GM12878 (cell line): ENCODE data around the gene BTBD19. TPM values are rescaled to one million over a fixed set of nuclear protein-coding genes. Genes with fewer than 3 reads are reported as not detected.
"Not testable (repeated sequence)": the region's sequence is repeated elsewhere in the genome, so short reads cannot be mapped to it uniquely, and the experiment has no call there.

Source experiments
- ATAC-seq: fragments of 200-7000 bp; cut with Tn5 transposase; 3 replicates; pipeline ENCODE4 v1.9.1; 2020; ENCODE audit warnings: mild to moderate bottlenecking, moderate library complexity
- BruUV-seq: library from RNA; stranded (reverse); fragments of 400-500 nt; replicated peaks from 2 replicates; lab custom pipeline; 2021; lab: Mats Ljungman, UMichigan
- CTCF ChIA-PET: fragments of 300-600 bp; sonication (Branson Sonifier 250); formaldehyde crosslinking; extraction: SDS; loops from one replicate; lab custom pipeline; 2021; ENCODE audit warnings: inconsistent platforms; lab: Yijun Ruan, JAX
- POLR2A ChIA-PET: fragments of 350-600 bp; formaldehyde crosslinking; extraction: SDS; loops from one replicate; lab custom pipeline; 2021; ENCODE audit warnings: inconsistent platforms; lab: Charles Lee
- RAD21 ChIA-PET: fragments of 300-600 bp; sonication (Branson Sonifier 250); formaldehyde crosslinking; loops from one replicate; lab custom pipeline; 2023; ENCODE audit warnings: antibody characterized with exemption; ENCODE audit not compliant: unreplicated experiment; lab: Charles Lee
- SMC1A ChIA-PET: fragments of 300-600 bp; sonication (Branson Sonifier 250); formaldehyde crosslinking; loops from one replicate; lab custom pipeline; 2023; ENCODE audit not compliant: unreplicated experiment, uncharacterized antibody; lab: Charles Lee
- DNase-seq: peaks from one replicate; pipeline ENCODE4 v3.0.0-alpha.2; 2011; ENCODE audit warnings: low read depth, low spot score
- FAIRE-seq: peaks from 3 replicates; lab custom pipeline; 2011; peaks lifted over from hg19 to GRCh38; lab: Jason Lieb, UNC
- H2AFZ ChIP-seq: 2 replicates; pipeline ENCODE4 v1.6.0; 2011; ENCODE audit warnings: low read depth, low read length, control low read depth; ENCODE audit not compliant: control insufficient read depth
- H3K27ac ChIP-seq: 2 replicates; pipeline ENCODE4 v1.5.1; 2011; ENCODE audit warnings: control low read depth; ENCODE audit not compliant: control insufficient read depth, insufficient read depth
- H3K27me3 ChIP-seq, 2 experiments: replicated peaks in 1 of 2; 2 replicates each; pipeline versions ENCODE4 v1.6.0 to v1.6.1; 2011; ENCODE audit warnings: low read length in 1 of 2; ENCODE audit not compliant: control insufficient read depth in 2 of 2, insufficient read depth in 2 of 2
- H3K36me3 ChIP-seq, 2 experiments: 2 replicates each; pipeline ENCODE4 v1.5.1; 2011; ENCODE audit warnings: low read length in 1 of 2; ENCODE audit not compliant: control insufficient read depth in 2 of 2, insufficient read depth in 2 of 2
- H3K4me1 ChIP-seq: 2 replicates; pipeline ENCODE4 v1.6.1; 2011; ENCODE audit warnings: mild to moderate bottlenecking, low read length, moderate library complexity, mixed read lengths; ENCODE audit not compliant: control insufficient read depth, insufficient read depth
- H3K4me2 ChIP-seq: 2 replicates; pipeline ENCODE4 v1.6.0; 2011; ENCODE audit warnings: control low read depth; ENCODE audit not compliant: control insufficient read depth, insufficient read depth
- H3K4me3 ChIP-seq: fragments of 200-600 bp; sonication (generic); 2 replicates; pipeline ENCODE4 v1.5.1; 2016
- H3K79me2 ChIP-seq: 2 replicates; pipeline ENCODE4 v1.6.0; 2011; ENCODE audit warnings: low read length; ENCODE audit not compliant: control insufficient read depth, insufficient read depth
- H3K9ac ChIP-seq: 2 replicates; pipeline ENCODE4 v1.8.0; 2011; ENCODE audit warnings: low read length, control low read depth, mixed read lengths; ENCODE audit not compliant: control insufficient read depth, insufficient read depth
- H3K9me3 ChIP-seq: replicated peaks from 3 replicates; pipeline ENCODE4 v1.5.1; 2011; ENCODE audit warnings: mild to moderate bottlenecking, low read length; ENCODE audit not compliant: control insufficient read depth, insufficient read depth
- H4K20me1 ChIP-seq: 2 replicates; pipeline ENCODE4 v1.6.0; 2011; ENCODE audit not compliant: control insufficient read depth, insufficient read depth
- CBX3 ChIP-seq: fragments of 200-600 bp; sonication (generic); IDR thresholded peaks from 2 replicates; pipeline ENCODE4 v1.6.1; 2016; ENCODE audit warnings: low read depth, borderline replicate concordance
- KAT2A ChIP-seq: conservative IDR thresholded peaks from 2 replicates; pipeline ENCODE4 v1.6.1; 2011; ENCODE audit warnings: low read depth, low read length; ENCODE audit not compliant: control insufficient read depth
- RELA ChIP-seq: fragments of 450-650 bp; IDR thresholded peaks from 2 replicates; pipeline ENCODE4 v1.8.0; 2014; ENCODE audit warnings: borderline replicate concordance; ENCODE audit not compliant: partially characterized antibody
- SIN3A ChIP-seq: IDR thresholded peaks from 2 replicates; pipeline ENCODE4 v1.6.1; 2012; ENCODE audit warnings: low read depth, low read length, improper control_type of control experiment
- TARDBP ChIP-seq: IDR thresholded peaks from 2 replicates; pipeline ENCODE4 v1.6.1; 2016; ENCODE audit warnings: borderline replicate concordance
- USF2 ChIP-seq: IDR thresholded peaks from 2 replicates; pipeline ENCODE4 v1.6.1; 2011; ENCODE audit warnings: low read depth, low read length, improper control_type of control experiment, borderline replicate concordance
- YY1 ChIP-seq: IDR thresholded peaks from 2 replicates; pipeline ENCODE4 v1.6.1; 2011; ENCODE audit warnings: low read depth, mild to moderate bottlenecking, low read length
- ZBTB11 ChIP-seq: fragments of 450-650 bp; formaldehyde crosslinking; IDR thresholded peaks from 2 replicates; pipeline ENCODE4 v1.5.0; 2022; ENCODE audit warnings: mild to moderate bottlenecking, missing genetic modification characterization
- ZNF217 ChIP-seq: fragments of 450-650 bp; IDR thresholded peaks from 2 replicates; pipeline ENCODE4 v1.6.1; 2017; ENCODE audit warnings: antibody characterized with exemption, mild to moderate bottlenecking
- WGBS: methylation state at CpG from one replicate; pipeline ENCODE4 v1.1.6; 2016; ENCODE audit warnings: low lambda C conversion rate; ENCODE audit not compliant: insufficient replicate concordance, insufficient coverage; ENCODE audit errors: missing lambda C conversion rate; 5-methylcytosine and 5-hydroxymethylcytosine counted together
- in situ Hi-C: fragments of 300-500 bp; cut with MboI; formaldehyde crosslinking; loops from 9 replicates; pipeline ENCODE4 v1.14.3; 2018; ENCODE audit warnings: mixed read lengths
- intact Hi-C: fragments of 100-400 bp; cut with micrococcal nuclease; formaldehyde crosslinking; loops from one replicate; pipeline ENCODE4 v1.14.2; 2022; ENCODE audit not compliant: unreplicated experiment
- polyA plus RNA-seq, 11 experiments: library from polyadenylated mRNA; depleted of rRNA in 4 of 11; unstranded in 6 of 11; stranded (reverse) in 5 of 11; fragments of >200 nt; fragmentation: Nextera tagmentation in 4 of 11; fragmentation: Illumina TruSeq in 1 of 11; extraction: Ambion mirVana in 4 of 11; extraction: Trizol in 1 of 11; gene quantifications; 1 replicate in 1 of 11; 2 replicates in 10 of 11; pipeline versions ENCODE4 v1.2.1 to v1.2.3, GENCODE V29; 2011 to 2016; ENCODE audit warnings: inconsistent platforms in 2 of 11, missing spikeins in 2 of 11, low read depth in 1 of 11
- total RNA-seq, 4 experiments: library from RNA; depleted of rRNA in 3 of 4; stranded (reverse); fragments of >200 nt in 3 of 4; fragmentation: Illumina TruSeq in 1 of 4; extraction: Trizol in 1 of 4; gene quantifications; 2 replicates each; pipeline versions ENCODE4 v1.2.1 to v1.2.3, GENCODE V29; 2013 to 2021

Gene BTBD19
- total and polyA plus RNA-seq, 10 of the 15 experiments (the other 5 are each of a cell fraction or from before 2014, with no cell fraction given): 0.13 to 2.7 (median 0.42) TPM

GRCh38 chr1:44760876-44761275 is 47.4 kb upstream of the BTBD19 start:
- ChIA-PET SMC1A (interaction anchor here (0.9 kb wide), 1 partner anchor 14 kb away, joined by 3 read pairs; no protein-coding TSS in a partner anchor), POLR2A (no interaction called here), RAD21 (interaction anchor here (0.6 kb wide), 1 partner anchor 23 kb away, joined by 5 read pairs; no protein-coding TSS in a partner anchor), CTCF (no interaction called here)
- FAIRE-seq (no peak), ATAC-seq (no peak), DNase-seq (no peak)
- peaks cover 14% of the 10 kb centered on the region for H3K4me1 ChIP-seq
- no peak overlapping the region for H3K9ac ChIP-seq
- intact Hi-C loops: no loop called here
- H3K4me3 ChIP-seq: no peak overlapping the region
- no peak overlapping the region for H2AFZ ChIP-seq
- H3K4me2 ChIP-seq: no peak overlapping the region
- no peaks in the 10 kb centered on the region for H3K27me3 ChIP-seq
- no peaks in the 10 kb centered on the region for H3K79me2 ChIP-seq
- TF ChIP-seq KAT2A (no peak), YY1 (no peak), USF2 (no peak), ZNF217 (no peak), ZBTB11 (no peak), TARDBP (no peak), CBX3 (no peak), RELA (no peak), SIN3A (no peak)
- H3K36me3 ChIP-seq: peaks cover 37 to 55% of the 10 kb centered on the region in 2 experiments
- H3K9me3 ChIP-seq: no peaks in the 10 kb centered on the region
- no peaks in the 10 kb centered on the region for H4K20me1 ChIP-seq
- in situ Hi-C loops: no loop called here
- WGBS: 76% methylated on average over 3 of the region's 3 CpGs
- TSS peak; percentile 14 for BruUV-seq
- no peak overlapping the region for H3K27ac ChIP-seq

- H4K20me1 ChIP-seq, H2AFZ ChIP-seq, DNase-seq, H3K4me3 ChIP-seq, CTCF ChIA-PET, BruUV-seq, H3K9me3 ChIP-seq, H3K27ac ChIP-seq, in situ Hi-C loops, intact Hi-C loops, H3K4me1 ChIP-seq, ATAC-seq, H3K4me2 ChIP-seq, H3K79me2 ChIP-seq, H3K27me3 ChIP-seq, FAIRE-seq, RAD21 ChIA-PET, H3K9ac ChIP-seq: not testable (repeated sequence)
- POLR2A ChIA-PET: interaction anchor here (0.8 to 2.1 kb wide), 2 partner anchors 9 to 31 kb away, joined by 3 to 10 read pairs; partner anchors contain the start of gene RPS8
- peaks cover 17 to 28% of the 10 kb centered on the region in 2 experiments for H3K36me3 ChIP-seq
- WGBS: 91% methylated on average over 6 of the region's 6 CpGs
- SMC1A ChIA-PET: interaction anchor here (2.7 kb wide), 1 partner anchor 18 kb away, joined by 6 read pairs; no protein-coding TSS in a partner anchor
Observed at GRCh38 chr1:44766421-44766820, 41.9 kb upstream of the BTBD19 start.
